Fibroblast of villous mesenchyme (primary cell): Measurements from ENCODE around the gene COL23A1. TPM values are rescaled to one million over a fixed set of nuclear protein-coding genes. Genes with fewer than 3 reads are reported as not detected.

Experiments
- DNase-seq: peaks from one replicate; pipeline ENCODE4 v3.0.0-alpha.2; 2010; ENCODE audit warnings: low read depth
- H3K4me3 ChIP-seq: 2 replicates; pipeline ENCODE4 v1.5.1; 2011; ENCODE audit warnings: low read depth, mild to moderate bottlenecking, low read length
- CTCF ChIP-seq: IDR thresholded peaks from 2 replicates; pipeline ENCODE4 v1.5.1; 2012; ENCODE audit warnings: low read depth, mild to moderate bottlenecking, low read length; ENCODE audit not compliant: insufficient read depth
- total RNA-seq: library from RNA; depleted of rRNA; stranded (reverse); fragments of >200 nt; gene quantifications from 2 replicates; pipeline ENCODE4 v1.2.3, GENCODE V29; 2012

Gene COL23A1
- total RNA-seq, 1 donor, result not detected

- no peak for TF ChIP-seq CTCF
- no peak for DNase-seq
- no peak overlapping the region for H3K4me3 ChIP-seq
These were observed 296.4 kb downstream of the COL23A1 start for GRCh38 chr5:178293815-178294214.

- TF ChIP-seq CTCF, result no peak
- no peak for DNase-seq
- H3K4me3 ChIP-seq, result no peak overlapping the region
These were observed 296.8 kb downstream of the COL23A1 start for GRCh38 chr5:178293400-178293799.

- DNase-seq, result no peak
- no peak overlapping the region for H3K4me3 ChIP-seq
- no peak for TF ChIP-seq CTCF
These were observed 297.4 kb downstream of the COL23A1 start for GRCh38 chr5:178292826-178293205.

GRCh38 chr5:178291969-178292825, 298.0 kb downstream of the COL23A1 start:
- no peak for DNase-seq
- no peak for TF ChIP-seq CTCF
- no peak overlapping the region for H3K4me3 ChIP-seq

- H3K4me3 ChIP-seq, result no peak overlapping the region
- TF ChIP-seq CTCF, result no peak
- DNase-seq, result no peak
These were observed 299.0 kb downstream of the COL23A1 start for GRCh38 chr5:178291161-178291561.

GRCh38 chr5:178290376-178290775, 299.8 kb downstream of the COL23A1 start:
- no peak for TF ChIP-seq CTCF
- H3K4me3 ChIP-seq, result no peak overlapping the region
- DNase-seq, result no peak

- TF ChIP-seq CTCF, result no peak
- no peak overlapping the region for H3K4me3 ChIP-seq
- DNase-seq, result no peak
These were observed 300.8 kb downstream of the COL23A1 start for GRCh38 chr5:178289438-178289837.
